CD4-positive, CD25-positive, alpha-beta regulatory T cell (primary cell): ENCODE data around the gene MCTP1. TPM values are rescaled to one million over a fixed set of nuclear protein-coding genes. Genes with fewer than 3 reads are reported as not detected.
A peak's percentile ranks its signal among the peaks of the same experiment; 100 is the strongest.

Experiments used
- ATAC-seq, 2 donors: fragments of 150-1000 bp; cut with Tn5 transposase; one replicate each; pipeline ENCODE4 v1.10.0; 2021; ENCODE audit warnings: low read depth in 2 of 2, moderate number of reproducible peaks in 2 of 2, moderate library complexity in 1 of 2
- DNase-seq, 3 donors: peaks; one replicate each; pipeline versions ENCODE4 v3.0.0 to v3.0.0-alpha.2; 2012 to 2022; ENCODE audit warnings: mixed read lengths in 1 of 3
- H3K27ac ChIP-seq: one replicate; pipeline ENCODE4 v1.7.0; 2013; ENCODE audit warnings: mild to moderate bottlenecking, low read length; ENCODE audit not compliant: insufficient read depth, poor library complexity, severe bottlenecking
- H3K27me3 ChIP-seq: one replicate; pipeline ENCODE4 v1.7.0; 2013; ENCODE audit warnings: low read length; ENCODE audit not compliant: control insufficient read depth, insufficient read depth
- H3K36me3 ChIP-seq: one replicate; pipeline ENCODE4 v1.7.0; 2013; ENCODE audit warnings: mild to moderate bottlenecking, low read length, moderate library complexity; ENCODE audit not compliant: control insufficient read depth, insufficient read depth
- H3K4me1 ChIP-seq: 2 replicates; pipeline ENCODE4 v1.7.0; 2013; ENCODE audit warnings: mild to moderate bottlenecking, low read length; ENCODE audit not compliant: insufficient read depth, control insufficient read depth, poor library complexity, severe bottlenecking
- H3K4me3 ChIP-seq: one replicate; pipeline ENCODE4 v1.7.0; 2013; ENCODE audit warnings: low read depth, mild to moderate bottlenecking, low read length, moderate library complexity
- H3K9me3 ChIP-seq, 2 experiments: 1 replicate in 1 of 2; 2 replicates in 1 of 2; pipeline ENCODE4 v1.7.0; 2013; ENCODE audit warnings: low read length in 2 of 2, mild to moderate bottlenecking in 1 of 2, moderate library complexity in 1 of 2; ENCODE audit not compliant: control insufficient read depth in 2 of 2
- H3K27ac Mint-ChIP-seq, 3 donors: one replicate each; pipeline ENCODE4 v1.8.0; 2020 to 2022; ENCODE audit warnings: mild to moderate bottlenecking in 3 of 3, mixed read lengths in 3 of 3, moderate library complexity in 2 of 3
- H3K27me3 Mint-ChIP-seq: one replicate; pipeline ENCODE4 v1.8.0; 2022; ENCODE audit warnings: mild to moderate bottlenecking, mixed read lengths
- H3K36me3 Mint-ChIP-seq: one replicate; pipeline ENCODE4 v1.8.0; 2020; ENCODE audit warnings: mixed read lengths
- H3K4me1 Mint-ChIP-seq, 4 donors: one replicate each; pipeline ENCODE4 v1.8.0; 2020 to 2022; ENCODE audit warnings: mixed read lengths in 4 of 4, mild to moderate bottlenecking in 1 of 4
- H3K4me3 Mint-ChIP-seq, 4 donors: one replicate each; pipeline ENCODE4 v1.8.0; 2020 to 2022; ENCODE audit warnings: mild to moderate bottlenecking in 4 of 4, mixed read lengths in 4 of 4, moderate library complexity in 3 of 4
- H3K9me3 Mint-ChIP-seq, 7 donors: one replicate each; pipeline ENCODE4 v1.8.0; 2020 to 2022; ENCODE audit warnings: mixed read lengths in 7 of 7, mild to moderate bottlenecking in 3 of 7, moderate library complexity in 2 of 7
- polyA plus RNA-seq, 4 donors: library from polyadenylated mRNA; unstranded; fragments of 300-500 nt; fragmentation: Illumina TruSeq; gene quantifications; one replicate each; pipeline ENCODE4 v1.2.3, GENCODE V29; 2021
- total RNA-seq: library from RNA; stranded (reverse); gene quantifications from one replicate; pipeline ENCODE4 v1.2.3, GENCODE V29; 2022

The MCTP1 gene
- total and polyA plus RNA-seq, 5 donors from 2014 or later: 0.24 to 2.9 (median 0.76) TPM

GRCh38 chr5:94903726-94904125 lies 381.2 kb downstream of the MCTP1 start:
- Mint-ChIP-seq H3K36me3 (no peaks in the 10 kb centered on the region), H3K4me3 (no peak overlapping the region), H3K4me1 (no peaks in the 10 kb centered on the region), H3K27ac (no peak overlapping the region), H3K27me3 (no peaks in the 10 kb centered on the region), H3K9me3 (no peaks in the 10 kb centered on the region)
- no peak for DNase-seq
- Histone ChIP-seq H3K36me3 (no peaks in the 10 kb centered on the region), H3K9me3 (no peaks in the 10 kb centered on the region), H3K4me1 (no peaks in the 10 kb centered on the region), H3K27me3 (peaks cover 1% of the 10 kb centered on the region), H3K27ac (no peak overlapping the region), H3K4me3 (no peak overlapping the region)
- no peak for ATAC-seq

GRCh38 chr5:94901191-94901979 lies 383.5 kb downstream of the MCTP1 start:
- ATAC-seq (no peak), DNase-seq (peak in 1 of 3 donors; percentile 2)
- H3K4me1 ChIP-seq: no peaks in the 10 kb centered on the region
- H3K27ac Mint-ChIP-seq: no peak overlapping the region
- H3K4me3 ChIP-seq: no peak overlapping the region
- H3K9me3 ChIP-seq: no peaks in the 10 kb centered on the region
- H3K27me3 Mint-ChIP-seq: no peaks in the 10 kb centered on the region
- H3K27me3 ChIP-seq: no peaks in the 10 kb centered on the region
- H3K4me3 Mint-ChIP-seq: no peak overlapping the region
- H3K36me3 ChIP-seq: no peaks in the 10 kb centered on the region
- no peaks in the 10 kb centered on the region for H3K4me1 Mint-ChIP-seq
- no peaks in the 10 kb centered on the region for H3K9me3 Mint-ChIP-seq
- no peak overlapping the region for H3K27ac ChIP-seq
- no peaks in the 10 kb centered on the region for H3K36me3 Mint-ChIP-seq

DNA sequence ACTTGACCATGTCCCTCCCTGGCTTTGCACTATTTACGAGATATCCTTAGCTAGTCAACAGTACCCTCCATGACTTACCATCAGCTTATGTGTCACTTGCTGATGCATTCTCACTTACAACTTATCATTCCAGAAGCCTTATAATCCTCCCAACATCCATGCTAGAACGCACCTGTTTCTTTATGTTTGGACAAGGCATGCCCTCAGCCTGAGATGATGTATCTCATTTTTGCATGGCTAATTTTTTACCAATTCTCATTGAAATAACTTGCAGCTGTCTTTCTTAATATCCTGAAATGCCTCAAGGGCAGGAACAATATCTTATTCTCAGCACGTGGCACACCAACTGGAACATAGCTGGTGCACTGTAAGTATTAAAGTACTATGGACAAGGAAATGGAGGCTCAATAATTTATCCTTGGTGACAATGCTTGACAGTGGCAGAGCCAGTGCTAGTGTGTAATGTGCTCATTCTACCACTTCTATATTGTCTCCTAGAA lies 384.8 kb downstream of the MCTP1 start:
- H3K27me3 Mint-ChIP-seq: no peaks in the 10 kb centered on the region
- no peaks in the 10 kb centered on the region for H3K4me1 Mint-ChIP-seq
- H3K9me3 Mint-ChIP-seq: no peaks in the 10 kb centered on the region
- Histone ChIP-seq H3K27ac (no peak overlapping the region), H3K36me3 (no peaks in the 10 kb centered on the region), H3K4me3 (no peak overlapping the region), H3K27me3 (no peaks in the 10 kb centered on the region), H3K9me3 (no peaks in the 10 kb centered on the region), H3K4me1 (no peaks in the 10 kb centered on the region)
- no peak overlapping the region for H3K27ac Mint-ChIP-seq
- DNase-seq: no peak
- no peaks in the 10 kb centered on the region for H3K36me3 Mint-ChIP-seq
- no peak overlapping the region for H3K4me3 Mint-ChIP-seq
- no peak for ATAC-seq

- H3K9me3 Mint-ChIP-seq: no peaks in the 10 kb centered on the region
- H3K27me3 Mint-ChIP-seq: peaks cover 13% of the 10 kb centered on the region
- Histone ChIP-seq H3K4me1 (no peaks in the 10 kb centered on the region), H3K27ac (no peak overlapping the region), H3K36me3 (no peaks in the 10 kb centered on the region), H3K9me3 (no peaks in the 10 kb centered on the region), H3K4me3 (no peak overlapping the region), H3K27me3 (no peaks in the 10 kb centered on the region)
- no peaks in the 10 kb centered on the region for H3K36me3 Mint-ChIP-seq
- no peak for DNase-seq
- H3K27ac Mint-ChIP-seq: no peak overlapping the region
- no peaks in the 10 kb centered on the region for H3K4me1 Mint-ChIP-seq
- ATAC-seq: no peak
- H3K4me3 Mint-ChIP-seq: no peak overlapping the region
These were observed 391.3 kb downstream of the MCTP1 start for GRCh38 chr5:94893412-94894135.

GRCh38 chr5:94891972-94892371 lies 392.9 kb downstream of the MCTP1 start:
- no peak overlapping the region for H3K27ac Mint-ChIP-seq
- no peaks in the 10 kb centered on the region for H3K9me3 Mint-ChIP-seq
- Histone ChIP-seq H3K27me3 (no peaks in the 10 kb centered on the region), H3K36me3 (no peaks in the 10 kb centered on the region), H3K27ac (no peak overlapping the region), H3K4me3 (no peak overlapping the region), H3K4me1 (no peaks in the 10 kb centered on the region), H3K9me3 (no peaks in the 10 kb centered on the region)
- no peak for DNase-seq
- no peak for ATAC-seq
- H3K36me3 Mint-ChIP-seq: no peaks in the 10 kb centered on the region
- no peak overlapping the region for H3K4me3 Mint-ChIP-seq
- H3K27me3 Mint-ChIP-seq: peaks cover 13% of the 10 kb centered on the region
- H3K4me1 Mint-ChIP-seq: no peaks in the 10 kb centered on the region

DNA sequence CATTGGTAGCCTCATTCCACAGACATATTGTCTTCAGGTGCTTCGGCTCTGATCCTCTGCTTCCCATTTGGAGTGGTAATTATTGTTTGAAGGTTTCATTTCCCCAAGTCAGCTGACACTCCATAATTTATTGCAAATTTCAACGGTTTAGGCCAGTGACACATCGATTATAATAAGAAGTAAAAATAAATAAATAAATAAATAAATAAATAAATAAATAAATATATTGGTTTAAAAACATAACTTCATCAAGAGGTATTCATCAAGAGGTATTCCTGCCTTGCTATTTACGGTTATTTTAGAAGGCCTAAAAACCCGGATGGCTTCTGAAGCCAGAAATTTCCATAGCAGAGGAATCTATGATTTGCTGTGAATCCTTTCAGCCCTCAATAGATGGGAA lies 393.3 kb downstream of the MCTP1 start:
- Mint-ChIP-seq H3K9me3 (no peaks in the 10 kb centered on the region), H3K4me1 (no peaks in the 10 kb centered on the region), H3K27ac (no peak overlapping the region), H3K36me3 (no peaks in the 10 kb centered on the region), H3K27me3 (peaks cover 13% of the 10 kb centered on the region), H3K4me3 (no peak overlapping the region)
- H3K27me3 ChIP-seq: no peaks in the 10 kb centered on the region
- H3K27ac ChIP-seq: no peak overlapping the region
- DNase-seq (no peak), ATAC-seq (no peak)
- H3K4me3 ChIP-seq: no peak overlapping the region
- no peaks in the 10 kb centered on the region for H3K36me3 ChIP-seq
- no peaks in the 10 kb centered on the region for H3K4me1 ChIP-seq
- no peaks in the 10 kb centered on the region for H3K9me3 ChIP-seq

GRCh38 chr5:94890907-94891306 lies 394.0 kb downstream of the MCTP1 start:
- no peaks in the 10 kb centered on the region for H3K36me3 ChIP-seq
- Mint-ChIP-seq H3K4me3 (no peak overlapping the region), H3K4me1 (no peaks in the 10 kb centered on the region), H3K36me3 (no peaks in the 10 kb centered on the region), H3K27ac (no peak overlapping the region), H3K27me3 (peaks cover 13% of the 10 kb centered on the region), H3K9me3 (no peaks in the 10 kb centered on the region)
- no peak overlapping the region for H3K4me3 ChIP-seq
- H3K9me3 ChIP-seq: no peaks in the 10 kb centered on the region
- no peak overlapping the region for H3K27ac ChIP-seq
- no peaks in the 10 kb centered on the region for H3K4me1 ChIP-seq
- ATAC-seq: no peak
- DNase-seq: no peak
- H3K27me3 ChIP-seq: no peaks in the 10 kb centered on the region
